GM19463 (cell line): ENCODE data around the gene SSR1.
A peak's percentile ranks its signal among the peaks of the same experiment; 100 is the strongest.

Source experiments
- ATAC-seq: cut with Tn5 transposase; IDR thresholded peaks from one replicate; pipeline ENCODE4 v1.9.1; 2021; ENCODE audit warnings: mild to moderate bottlenecking, moderate library complexity; ENCODE audit not compliant: unreplicated experiment

Gene SSR1

GRCh38 chr6:7241709-7242645 is 71.0 kb downstream of the SSR1 start:
- ATAC-seq: peak; percentile 39

- no peak for ATAC-seq
Measured at GRCh38 chr6:7241160-7241559, 71.8 kb downstream of the SSR1 start.

- ATAC-seq: no peak
Measured at GRCh38 chr6:7240351-7240750, 72.6 kb downstream of the SSR1 start.

GRCh38 chr6:7239590-7239948 is 73.4 kb downstream of the SSR1 start:
- no peak for ATAC-seq

- peak; percentile 42 for ATAC-seq
Measured at GRCh38 chr6:7238900-7239589, 74.0 kb downstream of the SSR1 start.

GRCh38 chr6:7238526-7238899 is 74.5 kb downstream of the SSR1 start:
- no peak for ATAC-seq

- no peak for ATAC-seq
Measured at GRCh38 chr6:7237653-7238188, 75.3 kb downstream of the SSR1 start.

- peak; percentile 75 for ATAC-seq
Measured at GRCh38 chr6:7236306-7237209, 76.4 kb downstream of the SSR1 start.

- ATAC-seq: no peak
Measured at GRCh38 chr6:7235712-7236305, 77.2 kb downstream of the SSR1 start.

GRCh38 chr6:7234547-7234946 is 78.5 kb downstream of the SSR1 start:
- no peak for ATAC-seq

GRCh38 chr6:7232351-7232750 is 80.6 kb downstream of the SSR1 start:
- no peak for ATAC-seq

- no peak for ATAC-seq
Measured at GRCh38 chr6:7230956-7231713, 81.9 kb downstream of the SSR1 start.

GRCh38 chr6:7230327-7230691 is 82.7 kb downstream of the SSR1 start:
- no peak for ATAC-seq

GRCh38 chr6:7229376-7230326 is 83.3 kb downstream of the SSR1 start:
- ATAC-seq: no peak

GRCh38 chr6:7228662-7229375 is 84.2 kb downstream of the SSR1 start:
- ATAC-seq: no peak

- ATAC-seq: no peak
Measured at GRCh38 chr6:7224731-7225130, 88.3 kb downstream of the SSR1 start.

GRCh38 chr6:7222197-7222596 is 90.8 kb downstream of the SSR1 start:
- no peak for ATAC-seq

- no peak for ATAC-seq
Measured at GRCh38 chr6:7219310-7219709, 93.7 kb downstream of the SSR1 start.
